Aorta (tissue), 5 donors: Measurements from ENCODE around the gene NCAM1. TPM values are rescaled to one million over a fixed set of nuclear protein-coding genes. Genes with fewer than 3 reads are reported as not detected.

ENCODE experiments used
- ATAC-seq: fragments of 200-7000 bp; cut with Tn5 transposase; one replicate; pipeline ENCODE4 v1.9.1; 2022; ENCODE audit warnings: moderate library complexity; ENCODE audit not compliant: low FRiP score
- DNase-seq, 2 donors: peaks; one replicate each; pipeline ENCODE4 v3.0.0-alpha.2; 2020
- H3K27ac ChIP-seq, 2 donors: one replicate each; pipeline ENCODE4 v1.5.1; 2013; ENCODE audit warnings: low read length in 2 of 2, mild to moderate bottlenecking in 2 of 2, moderate library complexity in 2 of 2, control low read depth in 1 of 2, inconsistent platforms in 1 of 2, low read depth in 1 of 2
- H3K27me3 ChIP-seq, 2 donors: one replicate each; pipeline ENCODE4 v1.6.1; 2013; ENCODE audit warnings: control low read depth in 1 of 2, low read length in 1 of 2, mild to moderate bottlenecking in 1 of 2, moderate library complexity in 1 of 2; ENCODE audit not compliant: insufficient read depth in 2 of 2, control insufficient read depth in 1 of 2
- H3K36me3 ChIP-seq, 2 donors: one replicate each; pipeline ENCODE4 v1.6.1; 2013; ENCODE audit warnings: control low read depth in 1 of 2, low read length in 1 of 2, mild to moderate bottlenecking in 1 of 2; ENCODE audit not compliant: insufficient read depth in 2 of 2, control insufficient read depth in 1 of 2
- H3K4me1 ChIP-seq, 2 donors: one replicate each; pipeline ENCODE4 v1.6.1; 2013; ENCODE audit warnings: low read length in 2 of 2, control low read depth in 1 of 2, mild to moderate bottlenecking in 1 of 2, moderate library complexity in 1 of 2; ENCODE audit not compliant: insufficient read depth in 2 of 2, control insufficient read depth in 1 of 2
- H3K4me3 ChIP-seq, 2 donors: one replicate each; pipeline ENCODE4 v1.5.1; 2013; ENCODE audit warnings: low read length in 2 of 2, control low read depth in 1 of 2, mild to moderate bottlenecking in 1 of 2
- H3K9me3 ChIP-seq: one replicate; pipeline ENCODE4 v1.6.1; 2013; ENCODE audit warnings: mild to moderate bottlenecking, low read length; ENCODE audit not compliant: control insufficient read depth
- WGBS, 2 donors: extraction: QIAGEN DNeasy Blood & Tissue Kit; methylation state at CpG; one replicate each; pipeline ENCODE4 v1.1.7; 2013; 5-methylcytosine and 5-hydroxymethylcytosine counted together
- intact Hi-C, 2 donors: fragments of 100-400 bp; cut with DNase I; formaldehyde crosslinking; loops; one replicate each; pipeline versions ENCODE4 v1.14.2 to v1.15.0; 2022
- polyA plus RNA-seq, 2 donors: library from polyadenylated mRNA; stranded (reverse); fragments of 200-250 nt; gene quantifications; one replicate each; pipeline ENCODE4 v1.2.3, GENCODE V29; 2013
- total RNA-seq, 2 donors: library from RNA; stranded (reverse); fragmentation: NEBNext Ultra II Directional; extraction: Animal tissue kit (Norgen Biotek cat#: 25700); gene quantifications; one replicate each; pipeline ENCODE4 v1.2.1, GENCODE V29; 2021
- donor health status: healthy with polysubstance abuse.
- donor health status: Bipolar disorder and iron deficiency.
- donor health status: DM: no; HTN: no; CAD: no.
- donor health status: DM: no; HTN: no; CAD: no.
- donor health status: DM: yes; HTN: yes; CAD: no.

The NCAM1 gene
- total and polyA plus RNA-seq, 4 donors, result 1.8 to 19.4 (median 6.1) TPM

- no peaks in the 10 kb centered on the region for H3K9me3 ChIP-seq
- no peaks in the 10 kb centered on the region for H3K27me3 ChIP-seq
- H3K4me1 ChIP-seq, result no peaks in the 10 kb centered on the region
- ATAC-seq (no peak), DNase-seq (no peak)
- H3K4me3 ChIP-seq, result no peak overlapping the region
- H3K27ac ChIP-seq, result no peak overlapping the region
- no peaks in the 10 kb centered on the region for H3K36me3 ChIP-seq
- 69% methylated on average over 8 to 9 of the region's 9 CpGs for WGBS, 2 donors
- intact Hi-C loops, result no loop called here
Observed at GRCh38 chr11:113103932-113104690, 142.9 kb downstream of the NCAM1 start.

- Histone ChIP-seq H3K27ac (no peak overlapping the region), H3K4me3 (no peak overlapping the region), H3K27me3 (no peaks in the 10 kb centered on the region), H3K36me3 (no peaks in the 10 kb centered on the region), H3K4me1 (no peaks in the 10 kb centered on the region), H3K9me3 (no peaks in the 10 kb centered on the region)
- intact Hi-C loops, result no loop called here
- ATAC-seq (no peak), DNase-seq (no peak)
- WGBS, 2 donors, result 69 to 79% methylated on average over 4 of the region's 4 CpGs
Observed at GRCh38 chr11:113104691-113105251, 143.6 kb downstream of the NCAM1 start.

GRCh38 chr11:113105592-113105991 lies 144.4 kb downstream of the NCAM1 start:
- Histone ChIP-seq H3K27me3 (no peaks in the 10 kb centered on the region), H3K36me3 (no peaks in the 10 kb centered on the region), H3K4me1 (no peaks in the 10 kb centered on the region), H3K9me3 (no peaks in the 10 kb centered on the region), H3K27ac (no peak overlapping the region), H3K4me3 (no peak overlapping the region)
- intact Hi-C loops, result no loop called here
- DNase-seq, result no peak
- no peak for ATAC-seq
- 94 to 96% methylated on average over 2 of the region's 2 CpGs for WGBS, 2 donors

DNA sequence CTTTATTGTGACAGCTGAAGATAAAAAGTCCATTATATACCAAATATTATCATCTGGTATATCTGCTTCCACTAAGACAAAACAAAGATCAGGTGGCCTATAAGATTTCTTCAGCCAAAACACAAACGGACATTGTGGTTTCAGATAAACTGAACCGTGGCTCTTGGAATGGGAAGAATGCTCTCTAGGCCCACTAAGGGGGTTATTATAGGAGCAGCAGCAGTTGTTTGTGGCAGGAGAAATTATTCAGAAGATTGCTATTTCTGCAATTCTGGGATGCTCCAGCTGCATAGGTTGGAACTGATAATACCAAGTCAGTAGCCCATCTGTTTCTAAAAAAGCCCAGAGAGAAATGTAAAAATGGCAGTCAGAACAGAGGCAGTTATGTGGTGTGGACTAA lies 145.3 kb downstream of the NCAM1 start:
- intact Hi-C loops, result no loop called here
- DNase-seq (no peak), ATAC-seq (no peak)
- Histone ChIP-seq H3K36me3 (no peaks in the 10 kb centered on the region), H3K9me3 (no peaks in the 10 kb centered on the region), H3K4me1 (no peaks in the 10 kb centered on the region), H3K27ac (no peak overlapping the region), H3K4me3 (no peak overlapping the region), H3K27me3 (no peaks in the 10 kb centered on the region)
- WGBS, 2 donors, result 79 to 83% methylated on average over 2 of the region's 2 CpGs

DNA sequence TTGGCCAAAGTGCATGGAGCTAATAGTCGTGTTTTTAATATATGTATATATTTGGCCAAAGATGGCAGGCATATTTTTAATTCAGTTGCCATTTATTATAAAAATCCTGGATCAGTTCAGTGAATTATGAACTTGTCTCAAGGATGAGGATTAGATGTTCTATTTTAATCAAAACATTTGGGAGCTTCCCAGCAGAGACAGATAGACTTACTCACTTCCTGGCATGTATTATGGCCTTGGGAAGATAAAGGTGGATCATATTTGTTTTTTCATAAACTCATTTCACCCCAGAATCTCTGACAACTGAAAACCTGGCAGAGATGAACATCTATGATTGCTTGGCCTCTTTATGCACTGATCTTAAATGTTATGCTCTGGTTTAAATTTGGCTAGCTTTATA lies 148.8 kb downstream of the NCAM1 start:
- DNase-seq (no peak), ATAC-seq (no peak)
- no peak overlapping the region for H3K4me3 ChIP-seq
- no peaks in the 10 kb centered on the region for H3K36me3 ChIP-seq
- 41 to 74% methylated on average over 1 of the region's 1 CpG for WGBS, 2 donors
- no peak overlapping the region for H3K27ac ChIP-seq
- intact Hi-C loops, result loop anchor here (5.0 to 10.0 kb wide), 4 partner anchors 85 to 825 kb away; no protein-coding TSS in a partner anchor
- H3K9me3 ChIP-seq, result no peaks in the 10 kb centered on the region
- H3K4me1 ChIP-seq, result peaks cover 2 to 7% of the 10 kb centered on the region in 2 donors
- H3K27me3 ChIP-seq, result no peaks in the 10 kb centered on the region

DNA sequence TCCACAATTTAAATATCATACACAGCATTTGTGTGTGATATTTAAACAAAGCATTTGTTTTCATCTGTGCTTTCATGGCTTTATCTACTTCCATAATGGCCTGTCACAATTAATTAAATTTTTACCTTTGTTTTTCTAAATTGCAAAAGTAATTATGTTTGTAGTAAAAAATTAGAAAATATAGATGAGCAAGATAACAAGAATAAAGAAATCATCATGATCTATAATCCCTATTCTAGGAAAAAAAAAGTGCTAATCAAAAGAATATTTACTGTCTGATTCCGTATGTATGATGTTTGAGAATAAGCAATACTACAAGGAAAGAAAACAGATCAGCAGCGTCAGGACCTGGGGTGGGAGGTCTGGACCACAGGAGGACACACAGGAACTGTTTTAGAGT lies 149.9 kb downstream of the NCAM1 start:
- Histone ChIP-seq H3K27me3 (no peaks in the 10 kb centered on the region), H3K27ac (no peak overlapping the region), H3K36me3 (no peaks in the 10 kb centered on the region), H3K4me3 (no peak overlapping the region), H3K4me1 (peaks cover 2 to 7% of the 10 kb centered on the region in 2 donors), H3K9me3 (no peaks in the 10 kb centered on the region)
- intact Hi-C loops, result loop anchor here (5.0 to 10.0 kb wide), 4 partner anchors 84 to 826 kb away; no protein-coding TSS in a partner anchor
- ATAC-seq, result no peak
- WGBS, 2 donors, result 94 to 95% methylated on average over 2 of the region's 2 CpGs
- no peak for DNase-seq

DNA sequence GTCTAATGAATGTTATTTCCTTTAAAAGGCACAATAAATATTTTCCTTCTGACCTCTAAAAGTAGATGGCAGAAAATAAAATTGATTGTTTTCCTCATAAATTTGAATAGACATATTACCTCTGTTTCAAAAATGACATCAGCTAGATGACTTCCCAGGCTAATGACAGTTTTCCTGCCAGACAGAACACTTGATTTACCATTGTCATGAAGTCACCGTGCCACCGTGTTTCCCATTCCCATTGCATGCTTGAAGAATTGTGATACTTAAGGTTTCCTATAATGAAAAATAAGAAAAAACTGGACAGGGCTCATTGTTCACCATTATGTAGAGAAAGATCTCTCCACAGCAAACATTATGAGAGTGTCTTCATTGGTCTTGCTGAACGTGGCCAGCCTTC lies 151.1 kb downstream of the NCAM1 start:
- Histone ChIP-seq H3K36me3 (no peaks in the 10 kb centered on the region), H3K27ac (no peak overlapping the region), H3K4me3 (no peak overlapping the region), H3K9me3 (no peaks in the 10 kb centered on the region), H3K27me3 (no peaks in the 10 kb centered on the region), H3K4me1 (peaks cover 4 to 7% of the 10 kb centered on the region in 2 donors)
- intact Hi-C loops, result loop anchor here (5.0 to 10.0 kb wide), 4 partner anchors 82 to 828 kb away; no protein-coding TSS in a partner anchor
- ATAC-seq (no peak), DNase-seq (no peak)
- 60 to 73% methylated on average over 3 of the region's 3 CpGs for WGBS, 2 donors

DNA sequence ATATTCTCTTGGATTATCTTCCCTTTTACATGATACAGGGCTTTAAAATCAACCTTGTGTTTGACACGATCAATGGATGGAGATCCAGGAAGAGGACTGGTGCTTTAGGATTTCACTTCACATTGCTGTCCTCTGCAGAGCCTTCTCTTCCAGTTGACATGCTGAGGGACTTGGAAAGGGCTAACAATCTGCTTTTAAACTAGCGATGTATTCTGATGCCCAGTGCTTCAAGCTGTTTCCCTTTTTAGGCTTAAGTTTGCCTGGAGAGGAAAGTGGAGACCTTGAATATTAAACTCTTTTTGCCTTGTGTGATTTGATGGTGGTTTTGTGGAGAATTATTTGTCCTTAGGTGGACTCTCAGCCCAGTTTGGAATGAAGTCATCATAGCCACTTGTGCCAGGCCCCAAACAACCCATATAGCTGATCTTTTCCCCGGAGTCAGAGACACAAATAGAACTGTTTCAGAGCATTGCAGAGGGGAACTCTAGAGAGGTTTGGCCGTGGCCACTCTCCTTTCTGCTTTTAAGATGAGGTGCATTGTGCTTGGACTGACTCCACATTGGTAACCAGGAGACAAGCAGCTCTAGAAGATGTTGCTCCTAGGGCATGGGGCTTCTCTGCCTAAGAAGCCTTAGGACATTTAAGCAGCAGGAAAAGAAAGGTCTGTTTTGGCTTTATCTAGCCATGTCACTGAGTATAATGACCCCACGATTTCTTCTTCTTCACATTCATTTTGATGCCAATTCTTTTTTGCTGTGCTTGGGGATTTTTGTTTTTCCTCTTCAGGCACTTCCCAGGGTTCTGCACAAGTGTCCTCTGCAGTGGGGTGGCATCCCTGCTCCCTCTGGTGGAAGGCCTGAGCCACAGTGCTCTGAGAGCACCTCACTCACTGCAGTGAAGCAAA lies 152.8 kb downstream of the NCAM1 start:
- intact Hi-C loops, result loop anchor here (5.0 to 10.0 kb wide), 4 partner anchors 81 to 829 kb away; no protein-coding TSS in a partner anchor
- Histone ChIP-seq H3K9me3 (no peaks in the 10 kb centered on the region), H3K4me3 (peak overlapping the region in 1 of 2 donors; percentile 5), H3K27me3 (no peaks in the 10 kb centered on the region), H3K4me1 (peaks cover 4 to 7% of the 10 kb centered on the region in 2 donors), H3K36me3 (no peaks in the 10 kb centered on the region), H3K27ac (peak overlapping the region; percentile 71 to 93)
- ATAC-seq (peak; percentile 89), DNase-seq (peak; percentile 65 to 77)
- WGBS, 2 donors, result 11 to 14% methylated on average over 5 of the region's 5 CpGs
